SK-N-SH (cell line): ENCODE measurements around the gene TAF11.

ENCODE experiments used
- EP300 ChIP-seq, 2 experiments: IDR thresholded peaks; 2 replicates each; pipeline versions ENCODE4 v1.4.0 to v1.6.1; 2012; ENCODE audit warnings: borderline replicate concordance in 1 of 2, low read depth in 1 of 2, low read length in 1 of 2
- FOXJ3 ChIP-seq: sonication (generic); formaldehyde crosslinking; IDR thresholded peaks from 2 replicates; pipeline ENCODE4 v1.5.1; 2020; ENCODE audit warnings: mild to moderate bottlenecking, missing genetic modification reagents
- POLR2AphosphoS5 ChIP-seq: IDR thresholded peaks from 2 replicates; pipeline ENCODE4 v1.6.1; 2012; ENCODE audit warnings: low read depth, low read length
- RCOR1 ChIP-seq: fragments of 150-350 bp; IDR thresholded peaks from 2 replicates; pipeline ENCODE4 v1.6.1; 2017; ENCODE audit warnings: antibody characterized with exemption, low read length
- TAF1 ChIP-seq: IDR thresholded peaks from 2 replicates; pipeline ENCODE4 v1.6.1; 2012; ENCODE audit warnings: low read depth, mild to moderate bottlenecking, low read length, moderate library complexity, borderline replicate concordance
- TF ChIP-seq, protein P1 (sequence below): IDR thresholded peaks from 2 replicates; pipeline ENCODE4 v1.6.1; 2012; ENCODE audit warnings: mild to moderate bottlenecking, low read depth, low read length, moderate library complexity
- TF ChIP-seq, protein P2 (sequence below): fragments of 150-350 bp; IDR thresholded peaks from 2 replicates; pipeline ENCODE4 v1.6.1; 2017; ENCODE audit warnings: antibody characterized with exemption, low read length, low read depth, borderline replicate concordance
- TF ChIP-seq, protein P3 (sequence below): fragments of 200-600 bp; sonication (generic); IDR thresholded peaks from 2 replicates; pipeline ENCODE4 v1.6.1; 2017; ENCODE audit warnings: antibody characterized with exemption, mild to moderate bottlenecking, moderate library complexity
- TF ChIP-seq, protein P4 (sequence below): fragments of 150-350 bp; IDR thresholded peaks from 2 replicates; pipeline ENCODE4 v1.6.1; 2016; ENCODE audit warnings: mild to moderate bottlenecking, low read depth, low read length
- TF ChIP-seq, protein P5 (sequence below): IDR thresholded peaks from 2 replicates; pipeline ENCODE4; 2012

DNA sequence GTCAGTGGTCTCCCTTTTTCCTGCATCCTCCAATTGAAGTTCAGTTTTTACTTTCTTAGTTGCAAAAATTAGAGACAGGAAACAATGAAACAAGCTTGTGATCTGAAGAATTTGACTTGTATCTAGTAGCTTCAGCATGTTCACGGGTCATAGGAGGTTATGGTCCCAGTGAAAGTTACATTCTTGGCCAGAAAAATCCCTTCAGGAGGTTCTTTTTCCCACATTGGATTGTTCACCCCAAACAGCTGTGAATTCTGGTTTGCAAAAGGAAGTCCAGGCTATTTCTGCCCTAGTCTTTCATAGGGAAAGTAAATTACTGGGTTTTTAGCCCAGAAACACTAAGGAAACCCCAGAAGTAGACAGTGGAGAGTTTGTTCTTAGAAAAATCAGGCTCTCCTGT lies 9.3 kb upstream of the TAF11 start:
- TF ChIP-seq, protein P1, sequence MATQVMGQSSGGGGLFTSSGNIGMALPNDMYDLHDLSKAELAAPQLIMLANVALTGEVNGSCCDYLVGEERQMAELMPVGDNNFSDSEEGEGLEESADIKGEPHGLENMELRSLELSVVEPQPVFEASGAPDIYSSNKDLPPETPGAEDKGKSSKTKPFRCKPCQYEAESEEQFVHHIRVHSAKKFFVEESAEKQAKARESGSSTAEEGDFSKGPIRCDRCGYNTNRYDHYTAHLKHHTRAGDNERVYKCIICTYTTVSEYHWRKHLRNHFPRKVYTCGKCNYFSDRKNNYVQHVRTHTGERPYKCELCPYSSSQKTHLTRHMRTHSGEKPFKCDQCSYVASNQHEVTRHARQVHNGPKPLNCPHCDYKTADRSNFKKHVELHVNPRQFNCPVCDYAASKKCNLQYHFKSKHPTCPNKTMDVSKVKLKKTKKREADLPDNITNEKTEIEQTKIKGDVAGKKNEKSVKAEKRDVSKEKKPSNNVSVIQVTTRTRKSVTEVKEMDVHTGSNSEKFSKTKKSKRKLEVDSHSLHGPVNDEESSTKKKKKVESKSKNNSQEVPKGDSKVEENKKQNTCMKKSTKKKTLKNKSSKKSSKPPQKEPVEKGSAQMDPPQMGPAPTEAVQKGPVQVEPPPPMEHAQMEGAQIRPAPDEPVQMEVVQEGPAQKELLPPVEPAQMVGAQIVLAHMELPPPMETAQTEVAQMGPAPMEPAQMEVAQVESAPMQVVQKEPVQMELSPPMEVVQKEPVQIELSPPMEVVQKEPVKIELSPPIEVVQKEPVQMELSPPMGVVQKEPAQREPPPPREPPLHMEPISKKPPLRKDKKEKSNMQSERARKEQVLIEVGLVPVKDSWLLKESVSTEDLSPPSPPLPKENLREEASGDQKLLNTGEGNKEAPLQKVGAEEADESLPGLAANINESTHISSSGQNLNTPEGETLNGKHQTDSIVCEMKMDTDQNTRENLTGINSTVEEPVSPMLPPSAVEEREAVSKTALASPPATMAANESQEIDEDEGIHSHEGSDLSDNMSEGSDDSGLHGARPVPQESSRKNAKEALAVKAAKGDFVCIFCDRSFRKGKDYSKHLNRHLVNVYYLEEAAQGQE, result no peak
- TF ChIP-seq, protein P2, sequence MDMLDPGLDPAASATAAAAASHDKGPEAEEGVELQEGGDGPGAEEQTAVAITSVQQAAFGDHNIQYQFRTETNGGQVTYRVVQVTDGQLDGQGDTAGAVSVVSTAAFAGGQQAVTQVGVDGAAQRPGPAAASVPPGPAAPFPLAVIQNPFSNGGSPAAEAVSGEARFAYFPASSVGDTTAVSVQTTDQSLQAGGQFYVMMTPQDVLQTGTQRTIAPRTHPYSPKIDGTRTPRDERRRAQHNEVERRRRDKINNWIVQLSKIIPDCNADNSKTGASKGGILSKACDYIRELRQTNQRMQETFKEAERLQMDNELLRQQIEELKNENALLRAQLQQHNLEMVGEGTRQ, result no peak
- TF ChIP-seq, protein P3, sequence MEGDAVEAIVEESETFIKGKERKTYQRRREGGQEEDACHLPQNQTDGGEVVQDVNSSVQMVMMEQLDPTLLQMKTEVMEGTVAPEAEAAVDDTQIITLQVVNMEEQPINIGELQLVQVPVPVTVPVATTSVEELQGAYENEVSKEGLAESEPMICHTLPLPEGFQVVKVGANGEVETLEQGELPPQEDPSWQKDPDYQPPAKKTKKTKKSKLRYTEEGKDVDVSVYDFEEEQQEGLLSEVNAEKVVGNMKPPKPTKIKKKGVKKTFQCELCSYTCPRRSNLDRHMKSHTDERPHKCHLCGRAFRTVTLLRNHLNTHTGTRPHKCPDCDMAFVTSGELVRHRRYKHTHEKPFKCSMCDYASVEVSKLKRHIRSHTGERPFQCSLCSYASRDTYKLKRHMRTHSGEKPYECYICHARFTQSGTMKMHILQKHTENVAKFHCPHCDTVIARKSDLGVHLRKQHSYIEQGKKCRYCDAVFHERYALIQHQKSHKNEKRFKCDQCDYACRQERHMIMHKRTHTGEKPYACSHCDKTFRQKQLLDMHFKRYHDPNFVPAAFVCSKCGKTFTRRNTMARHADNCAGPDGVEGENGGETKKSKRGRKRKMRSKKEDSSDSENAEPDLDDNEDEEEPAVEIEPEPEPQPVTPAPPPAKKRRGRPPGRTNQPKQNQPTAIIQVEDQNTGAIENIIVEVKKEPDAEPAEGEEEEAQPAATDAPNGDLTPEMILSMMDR, result no peak
- TF ChIP-seq FOXJ3 (CRISPR knock-in tag) (no peak), POLR2AphosphoS5 (no peak), TAF1 (no peak), RCOR1 (no peak), EP300 (IDR thresholded peaks at IDR 0.05; ENCODE audit: borderline replicate concordance in 1 of 2, low read depth in 1 of 2, low read length in 1 of 2) (no peak)
- TF ChIP-seq, protein P4, sequence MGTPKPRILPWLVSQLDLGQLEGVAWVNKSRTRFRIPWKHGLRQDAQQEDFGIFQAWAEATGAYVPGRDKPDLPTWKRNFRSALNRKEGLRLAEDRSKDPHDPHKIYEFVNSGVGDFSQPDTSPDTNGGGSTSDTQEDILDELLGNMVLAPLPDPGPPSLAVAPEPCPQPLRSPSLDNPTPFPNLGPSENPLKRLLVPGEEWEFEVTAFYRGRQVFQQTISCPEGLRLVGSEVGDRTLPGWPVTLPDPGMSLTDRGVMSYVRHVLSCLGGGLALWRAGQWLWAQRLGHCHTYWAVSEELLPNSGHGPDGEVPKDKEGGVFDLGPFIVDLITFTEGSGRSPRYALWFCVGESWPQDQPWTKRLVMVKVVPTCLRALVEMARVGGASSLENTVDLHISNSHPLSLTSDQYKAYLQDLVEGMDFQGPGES, result no peak
- TF ChIP-seq, protein P5, sequence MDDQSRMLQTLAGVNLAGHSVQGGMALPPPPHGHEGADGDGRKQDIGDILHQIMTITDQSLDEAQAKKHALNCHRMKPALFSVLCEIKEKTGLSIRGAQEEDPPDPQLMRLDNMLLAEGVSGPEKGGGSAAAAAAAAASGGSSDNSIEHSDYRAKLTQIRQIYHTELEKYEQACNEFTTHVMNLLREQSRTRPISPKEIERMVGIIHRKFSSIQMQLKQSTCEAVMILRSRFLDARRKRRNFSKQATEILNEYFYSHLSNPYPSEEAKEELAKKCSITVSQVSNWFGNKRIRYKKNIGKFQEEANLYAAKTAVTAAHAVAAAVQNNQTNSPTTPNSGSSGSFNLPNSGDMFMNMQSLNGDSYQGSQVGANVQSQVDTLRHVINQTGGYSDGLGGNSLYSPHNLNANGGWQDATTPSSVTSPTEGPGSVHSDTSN, result no peak
